H1 (cell line): Measurements from ENCODE around the gene SEMA4D. TPM values are rescaled to one million over a fixed set of nuclear protein-coding genes. Genes with fewer than 3 reads are reported as not detected.

Experiments
- CBX8 ChIP-seq: fragments of 300-800, 300-1000 bp; sonication (generic); IDR thresholded peaks from 2 replicates; pipeline ENCODE4 v1.7.1; 2016; ENCODE audit warnings: low read depth, low read length, borderline replicate concordance
- CREB1 ChIP-seq: IDR thresholded peaks from 2 replicates; pipeline ENCODE4 v1.6.1; 2012; ENCODE audit warnings: inconsistent platforms
- EZH2 ChIP-seq: fragments of 200-600 bp; sonication (generic); IDR thresholded peaks from 2 replicates; pipeline ENCODE4 v1.7.1; 2012; ENCODE audit warnings: low read depth, mild to moderate bottlenecking, moderate library complexity, low read length, inconsistent platforms; ENCODE audit not compliant: severe bottlenecking
- polyA plus RNA-seq, 7 experiments: library from polyadenylated mRNA; depleted of rRNA in 3 of 7; stranded (reverse) in 5 of 7; unstranded in 2 of 7; fragments of >200 nt in 5 of 7; fragments of 200-250 nt in 2 of 7; gene quantifications; 1 replicate in 5 of 7; 2 replicates in 1 of 7; 4 replicates in 1 of 7; pipeline versions ENCODE4 v1.2.1 to v1.2.3, GENCODE V29; 2011 to 2013; ENCODE audit warnings: missing spikeins in 2 of 7, mixed read lengths in 2 of 7
- total RNA-seq: library from RNA; stranded (reverse); fragmentation: NEBNext Ultra II Directional; extraction: Animal tissue kit (Norgen Biotek cat#: 25700); gene quantifications from 2 replicates; pipeline ENCODE4 v1.2.1, GENCODE V29; 2021

SEMA4D gene
- total and polyA plus RNA-seq, 2 of the 8 experiments (the other 6 are each of a cell fraction or from before 2014, with no cell fraction given) = 21.0 to 70.4 TPM

DNA sequence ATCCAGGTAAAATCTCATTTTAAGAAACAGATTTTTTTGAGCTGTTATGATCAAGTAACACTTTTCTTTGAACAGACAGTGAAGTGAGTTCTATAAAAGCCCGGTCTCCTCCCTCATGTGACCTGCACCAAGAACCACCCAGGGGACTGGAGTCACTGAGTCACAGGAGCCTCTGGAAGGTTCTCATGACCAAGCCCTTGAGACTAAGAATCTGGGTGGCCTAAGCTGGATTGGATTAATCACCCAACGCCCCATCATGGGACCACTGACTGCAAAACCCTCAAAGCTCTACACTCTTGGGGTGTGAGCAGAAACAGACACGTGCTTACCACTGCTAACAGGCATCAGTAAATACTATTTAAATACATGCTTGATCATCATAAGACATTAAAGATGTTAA, 131.2 kb downstream of the SEMA4D start (continued):
- no peak for TF ChIP-seq EZH2
- no peak for TF ChIP-seq CREB1
- no peak for TF ChIP-seq CBX8
